Stomach (tissue), 4 donors: ENCODE results near the gene ABLIM2.

ENCODE experiments used
- EP300 ChIP-seq: sonication (generic); formaldehyde crosslinking; IDR thresholded peaks from one replicate; pipeline ENCODE4 v1.6.1; 2017; ENCODE audit warnings: antibody characterized with exemption
- POLR2A ChIP-seq, 4 donors: fragments of 450-650 bp; IDR thresholded peaks; one replicate each; pipeline ENCODE4 v1.6.1; 2016; ENCODE audit warnings: antibody characterized with exemption in 4 of 4, control low read depth in 2 of 4, mild to moderate bottlenecking in 1 of 4, moderate library complexity in 1 of 4
- TF ChIP-seq, protein P1 (sequence below), 7 experiments: fragments of 450-650 bp in 4 of 7; fragments of 200-600 bp in 3 of 7; sonication (generic) in 3 of 7; IDR thresholded peaks; one replicate each; pipeline ENCODE4 v1.5.1; 2016 to 2019; ENCODE audit warnings: antibody characterized with exemption in 7 of 7, control low read depth in 2 of 7, mild to moderate bottlenecking in 1 of 7

DNA sequence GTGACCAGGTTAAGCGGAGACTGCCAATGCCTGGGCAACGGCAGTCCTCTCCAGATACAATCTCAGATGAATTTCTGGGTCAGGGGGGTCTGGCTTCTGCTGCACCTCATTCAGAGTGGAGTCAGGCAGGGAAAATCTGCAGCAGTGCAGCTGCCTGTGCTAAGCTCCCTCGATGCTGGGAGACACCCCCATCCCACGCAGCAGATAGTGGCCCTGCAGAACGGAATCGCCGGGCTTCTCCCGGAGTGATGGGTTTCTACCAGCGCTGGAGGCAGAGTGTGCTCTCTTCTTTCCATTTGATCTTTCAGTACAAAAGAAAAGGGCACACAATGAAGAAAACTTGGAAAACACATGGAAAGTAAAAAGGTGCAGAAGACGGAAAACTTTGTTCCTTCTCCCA, 5.2 kb downstream of the ABLIM2 start:
- TF ChIP-seq, protein P1, sequence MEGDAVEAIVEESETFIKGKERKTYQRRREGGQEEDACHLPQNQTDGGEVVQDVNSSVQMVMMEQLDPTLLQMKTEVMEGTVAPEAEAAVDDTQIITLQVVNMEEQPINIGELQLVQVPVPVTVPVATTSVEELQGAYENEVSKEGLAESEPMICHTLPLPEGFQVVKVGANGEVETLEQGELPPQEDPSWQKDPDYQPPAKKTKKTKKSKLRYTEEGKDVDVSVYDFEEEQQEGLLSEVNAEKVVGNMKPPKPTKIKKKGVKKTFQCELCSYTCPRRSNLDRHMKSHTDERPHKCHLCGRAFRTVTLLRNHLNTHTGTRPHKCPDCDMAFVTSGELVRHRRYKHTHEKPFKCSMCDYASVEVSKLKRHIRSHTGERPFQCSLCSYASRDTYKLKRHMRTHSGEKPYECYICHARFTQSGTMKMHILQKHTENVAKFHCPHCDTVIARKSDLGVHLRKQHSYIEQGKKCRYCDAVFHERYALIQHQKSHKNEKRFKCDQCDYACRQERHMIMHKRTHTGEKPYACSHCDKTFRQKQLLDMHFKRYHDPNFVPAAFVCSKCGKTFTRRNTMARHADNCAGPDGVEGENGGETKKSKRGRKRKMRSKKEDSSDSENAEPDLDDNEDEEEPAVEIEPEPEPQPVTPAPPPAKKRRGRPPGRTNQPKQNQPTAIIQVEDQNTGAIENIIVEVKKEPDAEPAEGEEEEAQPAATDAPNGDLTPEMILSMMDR (IDR thresholded peaks at IDR 0.05), result no peak
- TF ChIP-seq EP300 (no peak), POLR2A (IDR thresholded peaks at IDR 0.05) (no peak)
